Hematopoietic multipotent progenitor cell treated with erythropoietin and hydrocortisone succinate and interleukin-3 and kit ligand, for 4 days (in vitro differentiated cells): ENCODE data around the gene PNKP.

Experiments
- DNase-seq: peaks from one replicate; pipeline ENCODE4 v3.0.0-alpha.2; 2015

PNKP gene

DNA sequence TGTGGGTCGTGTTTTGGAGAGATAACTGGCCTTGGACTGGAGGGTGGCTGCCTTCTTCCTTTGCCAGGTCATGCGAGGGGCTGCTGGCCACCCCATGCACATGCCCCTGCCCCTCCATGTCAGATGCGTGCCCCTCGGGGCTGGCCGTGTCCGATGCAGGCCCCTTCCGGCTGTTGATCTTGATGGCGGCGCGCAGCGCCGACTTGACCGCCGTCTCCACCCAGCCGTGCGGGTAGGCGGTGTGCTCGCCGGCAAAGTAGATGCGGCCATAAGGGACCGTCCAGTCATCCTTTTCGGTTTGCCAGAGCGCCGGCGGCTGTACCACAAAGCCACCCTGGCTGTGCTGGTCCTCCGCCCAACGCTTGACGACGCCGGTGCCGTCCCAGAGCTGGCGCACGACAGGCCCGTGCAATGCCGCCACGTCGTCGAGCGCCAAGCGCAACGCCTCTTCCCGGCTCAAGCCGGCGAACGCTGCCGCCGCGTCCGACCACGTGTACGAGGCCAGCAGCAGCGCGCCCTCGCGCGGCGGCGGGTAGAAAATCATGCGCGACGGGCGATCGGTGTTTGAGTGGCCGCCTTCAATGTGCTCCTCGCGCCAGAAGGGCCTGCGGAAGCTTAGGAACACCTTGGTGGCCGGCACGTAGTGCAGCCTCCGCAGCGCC is 22.4 kb upstream of the PNKP start:
- DNase-seq, result peak; percentile 93

DNA sequence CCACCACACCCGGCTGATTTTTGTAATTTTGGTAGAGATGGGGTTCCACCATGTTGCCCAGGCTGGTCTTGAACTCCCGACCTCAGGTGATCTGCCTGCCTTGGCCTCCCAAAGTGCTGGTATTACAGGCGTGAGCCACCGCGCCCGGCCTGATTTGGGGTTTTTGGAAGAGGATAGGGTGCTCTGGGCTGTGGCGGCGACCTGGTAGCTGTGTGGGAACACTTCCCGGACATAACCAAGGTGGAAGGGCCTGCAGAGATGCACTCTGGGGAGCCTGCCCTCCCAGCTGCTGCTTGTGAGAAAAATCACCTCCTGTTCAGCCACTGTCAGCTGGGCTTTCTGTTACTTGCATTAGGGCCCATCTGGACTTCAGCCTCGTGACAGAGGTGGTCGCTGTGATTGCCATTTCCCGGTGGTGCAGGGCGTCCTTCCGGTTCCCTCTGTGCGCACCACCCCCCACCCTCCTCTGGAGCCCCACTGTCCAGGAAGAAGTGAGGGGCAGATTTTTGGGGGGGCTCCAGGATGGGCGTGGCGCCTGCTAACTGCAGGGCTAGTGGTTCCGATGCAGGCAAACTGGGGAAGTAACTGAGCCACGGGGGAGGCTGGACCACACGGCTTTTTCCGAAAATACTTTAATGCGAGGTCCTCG is 21.8 kb upstream of the PNKP start:
- DNase-seq, result no peak

DNA sequence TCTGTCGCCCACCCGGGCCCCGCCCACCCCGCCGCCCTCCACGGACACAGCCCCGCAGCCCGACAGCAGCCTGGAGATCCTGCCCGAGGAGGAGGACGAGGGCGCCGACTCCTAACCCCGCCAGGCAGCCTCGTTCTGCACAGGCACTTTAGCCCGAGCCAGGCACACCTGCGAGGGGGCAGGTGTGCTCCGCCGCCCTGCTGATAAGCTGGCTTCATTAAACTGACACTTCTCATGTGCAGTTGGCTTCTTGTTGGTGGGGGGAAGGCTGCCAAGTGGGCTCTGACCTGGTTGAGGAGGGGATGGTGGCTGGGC is 21.1 kb upstream of the PNKP start:
- no peak for DNase-seq

DNA sequence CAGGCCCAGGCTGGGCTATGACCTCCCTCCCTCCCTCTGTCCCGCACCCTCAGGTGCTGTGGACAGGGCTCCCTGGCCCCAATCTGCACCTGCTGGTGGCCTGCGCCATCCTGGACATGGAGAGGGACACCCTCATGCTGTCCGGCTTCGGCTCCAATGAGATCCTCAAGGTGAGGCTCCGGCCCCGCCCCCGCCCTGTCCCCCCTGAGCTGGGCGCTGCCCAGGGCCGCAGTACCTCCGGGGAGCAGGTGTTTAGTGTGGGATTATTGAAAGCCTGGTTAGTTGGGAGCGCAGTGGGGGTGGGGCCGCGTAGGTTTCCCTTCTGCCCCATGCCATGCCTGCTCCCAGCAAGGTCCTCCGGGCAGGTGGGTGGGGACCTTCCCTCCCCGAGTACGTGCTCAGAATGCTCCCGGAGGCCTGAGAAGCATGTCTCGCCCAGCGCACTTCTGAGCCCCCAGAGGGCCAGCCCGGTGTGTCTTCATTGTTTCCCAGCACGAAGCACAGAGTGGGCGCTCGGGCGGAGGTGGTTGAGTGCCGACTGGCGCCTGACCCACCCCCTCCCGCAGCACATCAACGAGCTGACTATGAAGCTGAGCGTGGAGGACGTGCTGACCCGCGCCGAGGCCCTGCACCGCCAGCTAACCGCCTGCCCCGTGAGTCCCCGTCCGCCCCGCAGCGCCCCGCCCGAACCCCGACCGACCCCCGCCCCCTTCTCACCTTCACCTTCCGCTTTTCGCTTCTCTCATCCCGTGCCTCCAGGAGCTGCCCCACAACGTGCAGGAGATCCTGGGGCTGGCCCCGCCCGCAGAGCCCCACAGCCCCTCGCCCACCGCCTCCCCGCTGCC is 20.5 kb upstream of the PNKP start:
- DNase-seq, result no peak

DNA sequence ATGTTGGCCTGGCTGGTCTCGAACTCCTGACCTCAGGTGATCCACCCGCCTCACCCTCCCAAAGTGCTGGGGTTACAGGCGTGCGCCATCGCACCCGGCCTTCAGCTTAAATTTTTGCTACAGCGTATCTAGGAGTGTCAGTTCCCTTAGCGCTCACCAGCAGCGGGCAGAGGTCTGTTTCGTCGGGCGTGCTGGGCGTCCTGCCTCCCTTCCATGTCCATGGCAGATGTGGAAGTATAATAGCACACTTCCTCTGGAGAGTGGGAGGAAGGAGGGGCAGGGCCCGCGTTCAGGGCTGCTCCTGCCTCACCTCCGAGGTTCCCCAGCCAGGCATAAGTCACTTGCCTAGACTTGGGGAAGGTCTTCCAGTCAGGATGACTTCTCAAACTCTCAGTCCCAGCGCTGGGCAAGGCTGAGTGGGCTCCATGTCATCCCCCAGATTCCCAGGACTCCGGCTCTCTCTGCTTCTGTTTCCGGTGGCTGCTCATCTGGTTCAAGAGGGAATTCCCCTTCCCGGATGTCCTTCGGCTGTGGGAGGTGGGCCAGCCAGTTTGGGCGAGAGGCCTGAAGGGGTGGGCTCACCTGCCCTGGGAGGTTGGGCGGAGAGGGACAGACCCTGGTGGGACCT is 19.8 kb upstream of the PNKP start:
- no peak for DNase-seq

DNA sequence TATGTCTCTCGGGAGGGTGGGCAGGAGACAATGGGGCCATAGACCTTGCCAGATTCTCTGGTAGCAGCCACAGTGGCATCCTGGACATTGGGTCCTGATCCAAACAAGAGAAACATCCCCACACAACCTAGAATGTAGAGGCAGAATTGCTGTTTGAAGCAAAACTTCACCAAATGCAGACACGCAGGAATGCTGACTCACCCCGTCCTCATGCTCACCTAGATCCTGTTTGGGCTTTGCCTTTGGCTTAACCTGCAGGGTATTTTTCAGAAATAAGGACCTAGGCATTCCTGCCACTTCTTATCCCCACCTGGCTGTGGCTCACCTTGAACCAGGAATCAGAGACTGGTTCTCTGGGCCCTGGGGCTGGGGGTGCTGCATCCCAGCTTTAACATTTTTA is 17.4 kb upstream of the PNKP start:
- DNase-seq, result no peak

DNA sequence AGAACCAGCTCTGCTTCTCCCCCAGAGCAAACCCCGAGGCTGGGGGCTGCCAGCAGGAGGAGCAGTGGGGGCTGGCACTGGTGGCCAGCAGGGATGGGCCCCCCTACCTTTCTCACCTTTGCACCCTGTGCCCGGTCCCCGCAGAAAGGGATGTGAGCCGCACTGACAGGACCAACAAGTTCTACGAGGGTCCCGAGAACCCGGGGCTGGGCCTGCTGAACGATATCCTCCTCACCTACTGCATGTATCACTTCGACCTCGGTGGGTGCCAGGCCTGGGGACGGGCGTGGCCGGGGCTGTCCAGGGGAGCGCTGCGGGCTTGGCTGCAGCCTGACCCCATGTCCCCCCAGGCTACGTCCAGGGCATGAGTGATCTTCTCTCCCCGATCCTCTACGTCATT is 16.7 kb upstream of the PNKP start:
- no peak for DNase-seq

DNA sequence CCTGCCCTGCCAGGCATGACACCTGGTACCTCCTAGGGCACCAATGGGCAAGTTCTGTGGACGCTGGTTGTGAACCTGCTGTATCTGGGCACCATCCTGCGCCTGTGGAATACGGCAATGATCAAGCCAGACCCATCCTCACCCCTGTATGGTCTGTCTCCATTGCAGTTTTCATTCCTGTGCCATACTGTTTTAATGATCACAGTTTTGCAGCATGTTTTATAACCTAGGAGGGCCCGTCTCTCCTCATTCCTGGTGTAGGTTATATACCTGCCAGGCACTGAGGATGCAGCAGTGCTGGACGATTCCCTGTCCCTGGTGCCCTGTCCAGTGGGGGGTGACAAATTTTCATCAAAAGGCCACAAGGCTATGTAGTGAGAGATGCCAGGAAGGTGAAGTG is 15.7 kb upstream of the PNKP start:
- no peak for DNase-seq

DNA sequence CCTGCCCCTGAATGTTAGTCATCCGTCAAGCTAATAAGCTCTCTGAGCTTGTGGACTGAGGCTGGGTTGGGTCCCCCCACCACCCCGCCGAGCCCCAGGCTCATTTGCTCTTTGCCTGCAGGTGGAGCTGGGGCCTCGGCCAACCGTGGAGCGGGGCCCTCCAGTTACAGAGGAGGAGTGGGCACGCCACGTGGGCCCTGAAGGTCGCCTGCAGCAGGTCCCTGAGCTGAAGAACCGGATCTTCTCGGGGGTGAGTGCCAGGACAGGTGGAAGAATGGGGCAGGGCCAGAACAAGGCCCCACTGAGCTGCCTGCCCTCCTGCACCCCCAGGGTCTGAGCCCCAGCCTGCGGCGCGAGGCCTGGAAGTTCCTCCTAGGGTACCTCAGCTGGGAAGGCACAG is 15.3 kb upstream of the PNKP start:
- no peak for DNase-seq

DNA sequence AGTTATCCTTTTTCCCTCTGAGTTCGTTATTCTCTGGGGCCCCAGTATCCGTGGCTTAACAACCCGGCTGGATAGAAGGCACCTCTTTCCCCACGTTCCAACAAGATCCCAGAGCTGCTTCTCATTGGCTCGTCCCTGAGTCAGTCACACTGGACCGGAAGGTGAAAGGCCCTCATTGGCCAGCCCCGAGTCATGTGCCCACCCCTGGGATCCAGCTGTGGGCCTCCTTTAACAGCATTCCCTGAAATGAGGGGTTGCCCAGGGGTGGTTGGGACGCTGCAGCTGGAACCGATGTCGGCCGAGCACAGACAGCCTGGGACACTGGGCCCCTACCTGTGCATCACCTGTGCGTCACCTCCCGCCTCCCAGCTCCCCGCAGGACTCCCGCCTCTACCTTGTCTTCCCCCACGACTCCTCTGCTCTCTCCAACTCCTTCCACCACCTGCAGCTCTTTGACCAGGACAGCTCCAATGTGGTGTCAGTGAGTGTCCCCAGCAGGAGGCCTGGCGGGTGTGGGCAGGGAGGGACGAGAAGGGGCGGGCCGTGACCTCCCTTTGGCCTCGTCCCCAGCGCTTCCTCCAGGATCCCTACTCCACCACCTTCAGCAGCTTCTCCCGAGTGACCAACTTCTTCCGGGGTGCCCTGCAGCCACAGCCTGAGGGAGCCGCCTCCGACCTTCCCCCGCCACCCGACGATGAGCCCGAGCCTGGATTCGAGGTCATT is 14.5 kb upstream of the PNKP start:
- no peak for DNase-seq

DNA sequence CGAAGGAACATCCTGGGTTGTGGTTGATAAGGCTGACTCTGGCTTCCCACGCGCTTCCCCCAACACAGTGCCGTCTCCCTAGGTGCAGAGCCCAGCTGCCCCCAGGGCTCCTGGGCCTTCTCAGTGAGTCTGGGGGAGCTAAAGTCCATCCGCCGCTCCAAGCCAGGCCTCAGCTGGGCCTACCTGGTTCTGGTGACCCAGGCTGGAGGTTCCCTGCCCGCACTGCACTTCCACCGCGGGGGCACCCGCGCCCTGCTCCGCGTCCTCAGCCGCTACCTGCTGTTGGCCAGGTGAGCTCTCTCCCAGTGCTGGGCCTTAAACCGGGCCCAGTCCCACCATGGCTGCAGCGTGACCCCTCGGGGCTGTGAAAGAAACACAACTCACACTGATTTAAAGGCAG is 13.8 kb upstream of the PNKP start:
- DNase-seq, result no peak

DNA sequence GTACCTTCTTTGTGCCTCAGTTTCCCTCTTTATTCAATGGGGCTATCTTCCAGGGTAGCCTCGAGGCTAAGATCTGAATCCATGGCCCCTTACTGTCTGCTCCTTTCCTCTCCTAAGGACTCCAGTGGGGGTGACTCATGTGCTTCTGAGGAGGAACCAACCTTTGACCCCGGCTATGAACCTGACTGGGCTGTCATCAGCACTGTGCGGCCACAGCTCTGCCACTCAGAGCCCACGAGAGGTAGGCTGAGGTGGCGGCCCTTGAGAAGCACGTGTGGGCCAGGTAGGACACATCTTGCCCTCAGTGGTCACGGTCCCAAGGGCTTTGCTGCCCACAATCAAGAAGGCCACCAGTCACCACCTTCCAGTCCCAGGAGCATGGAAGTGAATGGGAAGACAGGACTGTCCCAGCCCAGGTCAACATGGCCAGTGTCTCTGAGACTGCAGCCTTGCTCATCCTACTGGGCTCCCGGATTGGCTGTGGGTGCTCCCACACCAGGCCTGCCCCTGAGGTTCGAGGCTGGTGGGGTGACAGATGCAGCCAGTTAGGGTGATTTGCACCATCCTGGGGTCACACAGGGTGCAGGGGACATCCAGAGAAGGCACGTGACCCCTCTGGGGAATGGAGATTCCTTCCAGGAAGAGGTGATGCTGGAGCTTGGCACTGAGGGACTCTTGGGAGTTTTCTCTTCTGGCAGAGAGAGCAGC is 12.9 kb upstream of the PNKP start:
- no peak for DNase-seq

DNA sequence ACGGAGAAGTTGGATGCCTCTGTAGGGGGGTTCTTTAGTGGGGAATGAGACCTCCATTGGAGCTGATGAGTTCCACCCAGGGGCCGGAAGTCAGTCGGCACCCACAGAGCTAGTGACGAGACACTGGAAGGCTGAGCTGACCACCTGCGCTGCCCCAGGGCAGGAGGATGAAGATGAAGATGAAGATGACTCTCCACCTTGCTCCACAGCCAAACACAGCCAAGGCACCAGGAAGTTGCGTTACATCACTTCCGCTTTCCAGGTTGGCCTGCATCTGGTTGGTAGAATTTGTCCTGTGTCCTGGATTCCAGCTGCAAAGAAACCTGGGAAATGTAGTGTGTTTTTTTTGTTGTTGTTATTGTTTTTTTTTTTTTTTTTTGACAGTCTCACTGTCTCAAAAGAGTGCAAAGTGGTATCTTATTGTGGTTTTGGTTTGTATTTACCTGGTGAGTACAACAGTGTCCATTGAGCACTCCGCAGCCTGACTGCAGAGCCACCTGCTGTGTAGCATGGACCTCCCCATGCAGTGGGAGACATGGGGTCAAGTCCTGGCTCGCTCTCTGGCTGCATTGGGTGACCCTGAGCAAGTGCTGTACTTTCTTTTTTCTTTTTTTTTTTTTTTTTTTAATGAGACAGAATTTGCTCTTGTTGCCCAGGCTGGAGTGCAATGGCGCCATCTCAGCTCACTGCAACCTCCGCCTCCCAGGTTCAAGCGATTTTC is 12.0 kb upstream of the PNKP start:
- DNase-seq, result peak; percentile 64

DNA sequence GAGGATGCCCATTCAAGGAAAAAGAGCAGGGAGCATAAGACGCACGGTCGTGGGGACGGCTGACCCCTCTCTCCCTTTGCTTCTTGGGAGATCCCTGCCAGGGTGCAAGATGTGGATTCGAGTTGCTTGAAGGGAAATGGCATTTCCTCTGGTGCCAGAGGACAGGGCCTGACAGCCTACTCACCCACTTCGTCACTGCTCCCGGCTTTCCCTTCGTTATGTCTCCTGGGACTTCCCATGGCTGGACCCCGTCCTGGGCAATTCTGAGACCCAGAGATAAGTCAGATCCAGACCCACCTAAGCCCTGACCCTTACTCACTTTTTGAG is 11.3 kb upstream of the PNKP start:
- no peak for DNase-seq

DNA sequence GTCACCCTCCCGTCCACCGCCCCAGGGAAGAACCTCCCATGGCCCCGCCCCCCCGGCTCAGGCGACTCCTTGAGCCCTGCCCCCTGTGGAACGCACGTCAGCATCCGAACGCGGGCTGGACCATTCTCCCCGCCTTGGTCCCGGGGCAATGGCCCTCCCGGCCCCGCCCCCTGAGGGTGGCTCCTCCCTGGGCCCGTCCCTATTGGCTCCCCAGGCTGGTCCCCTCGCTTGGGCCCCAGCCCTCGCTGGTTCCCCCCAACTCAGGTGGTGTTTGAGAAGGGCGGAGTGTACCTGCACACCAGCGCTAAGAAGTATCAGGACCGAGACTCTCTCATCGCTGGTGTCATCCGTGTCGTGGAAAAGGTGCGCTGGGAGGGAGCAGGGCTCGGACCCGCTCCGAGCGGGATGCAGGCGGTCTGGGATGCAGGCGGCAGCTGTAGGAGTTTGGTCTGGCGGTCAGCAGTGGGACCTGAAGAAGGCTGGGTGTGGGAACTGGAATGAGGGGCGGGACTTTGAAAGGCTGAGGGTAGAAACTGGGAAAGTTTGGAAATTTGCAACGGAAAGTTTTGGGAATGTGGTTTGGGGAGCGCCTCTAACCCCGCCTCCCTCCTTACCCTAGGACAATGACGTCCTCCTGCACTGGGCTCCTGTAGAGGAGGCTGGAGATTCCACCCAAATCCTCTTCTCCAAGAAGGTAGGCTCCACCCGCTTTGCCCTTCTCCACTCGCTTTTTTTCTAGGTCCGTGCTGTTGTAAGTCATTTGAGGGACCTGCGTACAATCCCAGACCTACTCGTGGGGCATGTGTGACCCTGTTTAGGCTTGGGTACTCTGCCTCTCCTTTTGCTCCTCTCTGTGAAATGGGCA is 10.7 kb upstream of the PNKP start:
- DNase-seq, result peak; percentile 99

DNA sequence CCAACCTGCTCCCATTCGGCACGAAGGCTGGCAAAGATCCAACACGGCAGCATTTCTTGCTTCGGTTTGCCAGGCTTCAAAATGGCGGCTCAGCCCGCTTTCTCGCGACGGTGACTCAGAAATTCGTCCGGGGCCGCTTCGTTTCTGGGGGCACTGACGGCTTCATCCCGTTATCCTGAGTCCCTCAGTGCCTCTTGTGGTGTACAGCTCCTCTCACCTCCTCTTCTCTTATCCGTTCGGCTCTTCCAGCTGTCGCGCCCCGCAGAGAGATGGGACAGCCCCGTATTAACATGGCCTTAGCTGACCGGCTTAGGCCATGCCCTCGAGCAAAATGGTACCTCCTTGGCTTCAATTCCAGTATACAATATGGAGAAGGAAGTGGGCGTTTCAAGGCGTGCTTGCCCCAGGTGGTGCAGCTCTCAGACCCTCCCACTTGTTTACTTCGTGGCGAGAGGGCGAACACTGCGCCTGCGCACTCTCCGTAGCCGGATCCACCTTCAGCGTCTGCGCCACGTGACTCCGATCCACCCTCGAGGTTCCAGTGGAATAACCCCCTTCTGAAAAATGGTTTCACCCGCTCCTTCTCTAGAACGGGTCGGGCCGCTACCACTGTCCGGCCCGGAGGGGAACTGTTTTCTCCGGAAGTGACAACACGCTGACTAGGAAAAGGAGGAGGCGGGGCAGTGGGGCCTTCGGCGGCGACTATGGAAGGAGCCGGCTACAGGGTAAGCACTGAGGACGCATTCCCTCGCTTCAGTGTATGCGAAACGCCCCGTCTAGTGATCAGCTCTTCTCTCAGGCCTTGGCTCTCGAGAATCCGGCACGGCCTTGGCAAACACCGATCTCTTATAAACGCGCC is 9.9 kb upstream of the PNKP start, which contains the start of the genes AKT1S1 and TBC1D17:
TSS of gene AKT1S1 (minus strand) at position 336 of the 859 bp plus-strand sequence. CDS start 4,060 bp downstream, outside the sequence.
TSS of gene TBC1D17 (plus strand) at position 683 of the 859 bp plus-strand sequence. CDS start at position 705, 22 bp downstream.
- DNase-seq, result peak; percentile 100

DNA sequence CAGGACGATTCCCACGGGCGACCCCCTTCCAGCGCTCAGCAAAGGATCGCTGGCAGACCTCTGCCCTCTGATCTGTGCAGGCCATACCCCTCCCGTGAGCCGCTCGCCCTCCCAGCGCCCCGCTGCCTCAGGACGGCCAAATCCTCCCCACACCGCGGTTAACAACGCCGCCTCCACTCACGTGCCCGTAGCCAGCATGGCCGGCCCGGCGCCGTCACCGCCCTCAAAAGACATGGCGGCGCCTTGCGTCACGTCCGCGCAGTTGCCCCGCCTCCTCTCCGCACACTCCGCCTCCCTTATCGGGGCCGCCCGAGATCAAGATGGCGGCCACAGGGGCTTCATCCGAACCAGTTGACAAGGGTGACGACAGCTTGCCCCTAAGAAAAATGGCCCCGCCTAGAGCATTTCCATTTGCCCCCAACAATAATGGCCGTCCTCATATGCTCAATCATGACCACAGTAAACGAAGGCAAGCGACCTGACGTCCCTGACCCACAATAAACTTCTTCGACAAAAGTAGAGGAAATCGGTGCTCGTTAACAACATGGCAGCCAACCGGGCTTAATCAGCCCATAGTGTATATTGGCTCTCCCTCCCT is 9.1 kb upstream of the PNKP start:
- peak; percentile 99 for DNase-seq

DNA sequence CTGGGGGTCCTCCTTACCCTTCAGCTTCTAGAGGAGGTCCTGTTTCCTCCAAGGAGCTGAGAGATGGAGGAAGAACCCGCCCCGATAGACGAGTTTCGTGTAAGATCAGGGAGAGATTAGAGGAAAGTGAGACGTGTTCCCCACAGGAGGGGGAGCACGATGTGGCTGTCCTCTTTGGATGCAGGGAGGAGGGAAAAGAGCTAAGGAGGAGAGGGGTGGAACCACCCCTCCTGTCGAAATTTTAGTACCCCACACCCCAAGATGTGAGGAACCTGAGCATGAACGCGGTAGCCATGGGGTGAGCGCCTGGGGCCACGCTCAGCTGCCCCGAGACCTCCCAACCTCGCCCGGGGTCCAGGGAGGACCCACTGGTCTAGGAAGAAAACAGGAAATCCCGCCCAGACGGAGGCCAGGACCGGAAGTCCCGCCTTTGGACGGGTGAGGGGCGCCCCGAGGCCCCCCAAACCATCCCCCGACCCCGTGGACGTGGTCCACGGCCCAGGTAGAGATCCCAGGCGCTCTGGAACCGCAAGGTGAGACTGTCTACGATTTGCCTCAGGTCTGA is 8.6 kb upstream of the PNKP start:
- peak; percentile 81 for DNase-seq

DNA sequence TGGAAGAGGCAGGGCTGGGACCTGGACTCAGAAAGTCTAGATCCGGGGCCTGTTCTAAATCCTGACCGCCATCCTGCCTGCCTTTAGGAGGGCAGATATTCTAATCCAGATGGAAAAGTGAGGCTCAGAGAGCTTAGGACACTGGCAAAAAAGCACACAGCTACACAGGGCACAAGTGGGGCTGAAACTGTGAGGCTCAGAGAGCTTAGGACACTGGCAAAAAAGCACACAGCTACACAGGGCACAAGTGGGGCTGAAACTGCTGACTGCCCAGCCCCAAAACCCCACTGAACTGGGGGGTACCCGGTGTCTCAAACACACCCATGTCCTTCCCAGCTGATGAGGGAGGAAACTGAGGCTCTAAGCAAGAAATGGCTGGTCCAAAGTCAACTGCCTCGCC is 7.8 kb upstream of the PNKP start:
- DNase-seq, result no peak
